ENCODE results near the gene PSD4.

PSD4 gene

GRCh38 chr2:113183264-113183663 is 9.5 kb downstream of the PSD4 start:
- DNase-seq (ENCODE audit: low read depth in 2 of 2, low spot score in 1 of 2), result no peak

- DNase-seq (ENCODE audit: low read depth in 2 of 2, low spot score in 1 of 2), result no peak
These were observed 9.9 kb downstream of the PSD4 start for GRCh38 chr2:113183703-113184102.

- DNase-seq (ENCODE audit: low read depth in 2 of 2, low spot score in 1 of 2), result no peak
These were observed 10.9 kb downstream of the PSD4 start for GRCh38 chr2:113184531-113185230.

GRCh38 chr2:113185664-113186432 is 12.1 kb downstream of the PSD4 start:
- DNase-seq (ENCODE audit: low read depth in 2 of 2, low spot score in 1 of 2), result no peak

GRCh38 chr2:113186433-113186796 is 12.6 kb downstream of the PSD4 start:
- no peak for DNase-seq (ENCODE audit: low read depth in 2 of 2, low spot score in 1 of 2)

- DNase-seq (ENCODE audit: low read depth in 2 of 2, low spot score in 1 of 2), result no peak
These were observed 14.0 kb downstream of the PSD4 start for GRCh38 chr2:113187771-113188170.

- no peak for DNase-seq (ENCODE audit: low read depth in 2 of 2, low spot score in 1 of 2)
These were observed 17.1 kb downstream of the PSD4 start for GRCh38 chr2:113190871-113191270.

- DNase-seq (ENCODE audit: low read depth in 2 of 2, low spot score in 1 of 2), result no peak
These were observed 18.8 kb downstream of the PSD4 start for GRCh38 chr2:113192459-113193100.

GRCh38 chr2:113195923-113196501 is 22.2 kb downstream of the PSD4 start:
- no peak for DNase-seq (ENCODE audit: low read depth in 2 of 2, low spot score in 1 of 2)

GRCh38 chr2:113196839-113197238 is 23.1 kb downstream of the PSD4 start:
- no peak for DNase-seq (ENCODE audit: low read depth in 2 of 2, low spot score in 1 of 2)

GRCh38 chr2:113197347-113198047 is 23.7 kb downstream of the PSD4 start:
- no peak for DNase-seq (ENCODE audit: low read depth in 2 of 2, low spot score in 1 of 2)

- no peak for DNase-seq (ENCODE audit: low read depth in 2 of 2, low spot score in 1 of 2)
These were observed 24.4 kb downstream of the PSD4 start for GRCh38 chr2:113198048-113198789.

- peak; percentile 40 to 49 for DNase-seq (ENCODE audit: low read depth in 2 of 2, low spot score in 1 of 2)
These were observed 25.2 kb downstream of the PSD4 start for GRCh38 chr2:113198790-113199612.

- DNase-seq (ENCODE audit: low read depth in 2 of 2, low spot score in 1 of 2), result no peak
These were observed 26.5 kb downstream of the PSD4 start for GRCh38 chr2:113200236-113200635.

GRCh38 chr2:113200736-113201490 is 27.1 kb downstream of the PSD4 start:
- no peak for DNase-seq (ENCODE audit: low read depth in 2 of 2, low spot score in 1 of 2)

- DNase-seq (ENCODE audit: low read depth in 2 of 2, low spot score in 1 of 2), result no peak
These were observed 27.9 kb downstream of the PSD4 start for GRCh38 chr2:113201496-113202304.

GRCh38 chr2:113202305-113203216 is 28.8 kb downstream of the PSD4 start:
- no peak for DNase-seq (ENCODE audit: low read depth in 2 of 2, low spot score in 1 of 2)

All from stimulated activated CD8-positive, alpha-beta memory T cell treated with anti-CD3 and anti-CD28 coated beads, Interleukin-4, amount 100 ng/mL, for 4 hours (primary cell).